Immature natural killer cell (primary cell): ENCODE data around the gene CD160. TPM values are rescaled to one million over a fixed set of nuclear protein-coding genes. Genes with fewer than 3 reads are reported as not detected.

Experiments
- DNase-seq, 3 donors: peaks; one replicate each; pipeline ENCODE4 v3.0.0; 2022; ENCODE audit warnings: mixed read lengths in 1 of 3
- H3K27ac Mint-ChIP-seq, 6 donors: one replicate each; pipeline ENCODE4 v1.8.0; 2020; ENCODE audit warnings: mixed read lengths in 6 of 6, mild to moderate bottlenecking in 5 of 6, inconsistent platforms in 4 of 6, moderate library complexity in 3 of 6
- H3K27me3 Mint-ChIP-seq, 3 donors: one replicate each; pipeline ENCODE4 v1.8.0; 2020 to 2021; ENCODE audit warnings: low read depth in 3 of 3, mild to moderate bottlenecking in 3 of 3, mixed read lengths in 3 of 3, moderate library complexity in 3 of 3, inconsistent platforms in 1 of 3
- H3K36me3 Mint-ChIP-seq, 3 donors: one replicate each; pipeline ENCODE4 v1.8.0; 2020; ENCODE audit warnings: mixed read lengths in 3 of 3, inconsistent platforms in 2 of 3, mild to moderate bottlenecking in 2 of 3
- H3K4me1 Mint-ChIP-seq, 2 donors: one replicate each; pipeline ENCODE4 v1.8.0; 2020; ENCODE audit warnings: inconsistent platforms in 2 of 2, mild to moderate bottlenecking in 2 of 2, mixed read lengths in 2 of 2, moderate library complexity in 1 of 2
- H3K4me3 Mint-ChIP-seq, 5 donors: one replicate each; pipeline ENCODE4 v1.8.0; 2020; ENCODE audit warnings: mild to moderate bottlenecking in 5 of 5, mixed read lengths in 5 of 5, inconsistent platforms in 3 of 5, moderate library complexity in 3 of 5
- H3K9me3 Mint-ChIP-seq, 6 donors: one replicate each; pipeline ENCODE4 v1.8.0; 2020; ENCODE audit warnings: mild to moderate bottlenecking in 6 of 6, mixed read lengths in 6 of 6, inconsistent platforms in 4 of 6, moderate library complexity in 3 of 6
- polyA plus RNA-seq, 3 donors: library from polyadenylated mRNA; unstranded; fragments of 300-500 nt; fragmentation: Illumina TruSeq; gene quantifications; one replicate each; pipeline ENCODE4 v1.2.3, GENCODE V29; 2021

CD160 gene
- polyA plus RNA-seq, 3 donors from 2014 or later: 382 to 493 (median 435) TPM

DNA sequence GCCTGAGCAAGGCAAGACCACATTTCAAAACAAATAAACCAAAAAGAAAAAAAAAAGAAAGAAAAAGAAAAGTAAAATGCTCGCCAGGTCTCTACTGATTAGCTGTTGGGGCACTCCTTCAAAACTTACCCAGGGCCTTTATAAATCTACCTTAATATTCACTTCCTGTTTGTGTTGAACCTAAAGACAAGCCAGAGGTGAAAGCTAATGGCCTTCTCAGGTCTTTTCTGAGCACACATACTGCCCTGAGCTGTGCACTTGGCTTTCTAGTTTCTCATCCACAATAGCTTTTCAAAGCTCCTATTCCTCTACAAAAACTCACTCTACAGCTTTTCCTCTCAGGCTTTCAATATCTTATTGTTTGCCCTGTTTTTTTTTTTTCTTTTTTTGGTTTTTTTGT lies 54.1 kb downstream of the CD160 start:
- Mint-ChIP-seq H3K9me3 (no peaks in the 10 kb centered on the region), H3K4me1 (peaks cover 18 to 26% of the 10 kb centered on the region in 2 donors), H3K4me3 (peak overlapping the region in 1 of 5 donors; percentile 4), H3K27ac (peak overlapping the region; percentile 58 to 90 (median 78)), H3K27me3 (no peaks in the 10 kb centered on the region), H3K36me3 (peaks cover 0 to 23% (median 9%) of the 10 kb centered on the region in 3 donors)
- no peak for DNase-seq

DNA sequence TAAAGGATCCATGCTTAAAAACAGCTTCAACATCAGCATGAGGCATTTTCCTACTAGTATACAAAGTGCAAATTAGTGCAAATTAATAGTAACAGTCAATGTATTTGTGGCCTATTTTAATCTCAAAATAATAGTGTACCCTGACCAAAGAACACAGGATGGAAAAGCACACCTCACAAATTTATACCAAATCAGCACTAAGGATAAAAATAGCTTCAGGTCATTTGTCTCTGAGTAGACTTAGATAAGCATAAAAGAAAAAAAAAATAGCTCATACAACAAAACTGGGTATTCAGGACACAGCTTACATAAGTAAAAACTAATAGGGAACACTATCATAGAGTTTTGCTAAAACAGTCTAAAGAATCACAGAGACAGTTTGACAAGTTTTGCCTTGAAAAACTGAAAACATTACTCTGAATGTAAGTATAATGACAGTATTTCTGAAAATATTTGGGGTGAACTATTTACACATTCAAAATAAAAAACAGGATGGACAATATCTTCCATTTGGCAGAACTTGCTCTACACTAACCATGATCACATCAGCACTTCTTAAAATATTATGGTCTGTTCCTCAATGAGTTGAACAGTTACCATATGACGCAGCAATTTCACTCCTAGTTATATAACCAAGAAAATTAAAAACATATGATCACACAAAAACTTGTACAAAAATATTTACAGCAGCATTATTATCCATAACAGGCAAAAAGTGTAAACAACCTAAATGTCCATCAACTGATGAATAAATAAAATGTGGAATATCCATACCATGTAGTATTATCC lies 58.3 kb downstream of the CD160 start:
- H3K27me3 Mint-ChIP-seq: peaks cover 0 to 2% (median 0%) of the 10 kb centered on the region in 3 donors
- no peak for DNase-seq
- peaks cover 0 to 15% (median 6%) of the 10 kb centered on the region in 3 donors for H3K36me3 Mint-ChIP-seq
- H3K9me3 Mint-ChIP-seq: no peaks in the 10 kb centered on the region
- peak overlapping the region in 5 of 6 donors; percentile 17 to 58 (median 35) for H3K27ac Mint-ChIP-seq
- H3K4me1 Mint-ChIP-seq: peaks cover 15 to 22% of the 10 kb centered on the region in 2 donors
- H3K4me3 Mint-ChIP-seq: no peak overlapping the region

DNA sequence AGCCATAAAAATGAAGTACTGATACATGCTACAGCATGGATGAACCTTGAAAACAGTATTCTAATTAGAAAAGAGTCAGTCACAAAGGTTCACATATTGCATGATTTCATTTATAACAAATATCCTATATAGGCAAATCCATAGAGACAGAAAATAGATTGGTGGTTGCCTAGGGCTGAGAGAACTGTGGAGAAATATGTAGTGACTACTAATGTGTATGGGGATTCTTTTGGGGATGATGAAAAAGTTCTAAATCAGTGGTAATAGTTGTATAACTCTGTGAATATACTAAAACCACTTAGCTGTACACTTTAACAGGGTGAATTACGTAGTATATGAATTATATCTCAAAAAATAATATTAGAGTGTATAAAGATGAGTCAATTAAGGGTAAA lies 58.8 kb downstream of the CD160 start:
- peak overlapping the region in 1 of 6 donors; percentile 35 for H3K27ac Mint-ChIP-seq
- H3K27me3 Mint-ChIP-seq: peaks cover 0 to 2% (median 0%) of the 10 kb centered on the region in 3 donors
- no peaks in the 10 kb centered on the region for H3K9me3 Mint-ChIP-seq
- H3K4me3 Mint-ChIP-seq: no peak overlapping the region
- peaks cover 14 to 16% of the 10 kb centered on the region in 2 donors for H3K4me1 Mint-ChIP-seq
- peaks cover 0 to 11% (median 3%) of the 10 kb centered on the region in 3 donors for H3K36me3 Mint-ChIP-seq
- DNase-seq: no peak

DNA sequence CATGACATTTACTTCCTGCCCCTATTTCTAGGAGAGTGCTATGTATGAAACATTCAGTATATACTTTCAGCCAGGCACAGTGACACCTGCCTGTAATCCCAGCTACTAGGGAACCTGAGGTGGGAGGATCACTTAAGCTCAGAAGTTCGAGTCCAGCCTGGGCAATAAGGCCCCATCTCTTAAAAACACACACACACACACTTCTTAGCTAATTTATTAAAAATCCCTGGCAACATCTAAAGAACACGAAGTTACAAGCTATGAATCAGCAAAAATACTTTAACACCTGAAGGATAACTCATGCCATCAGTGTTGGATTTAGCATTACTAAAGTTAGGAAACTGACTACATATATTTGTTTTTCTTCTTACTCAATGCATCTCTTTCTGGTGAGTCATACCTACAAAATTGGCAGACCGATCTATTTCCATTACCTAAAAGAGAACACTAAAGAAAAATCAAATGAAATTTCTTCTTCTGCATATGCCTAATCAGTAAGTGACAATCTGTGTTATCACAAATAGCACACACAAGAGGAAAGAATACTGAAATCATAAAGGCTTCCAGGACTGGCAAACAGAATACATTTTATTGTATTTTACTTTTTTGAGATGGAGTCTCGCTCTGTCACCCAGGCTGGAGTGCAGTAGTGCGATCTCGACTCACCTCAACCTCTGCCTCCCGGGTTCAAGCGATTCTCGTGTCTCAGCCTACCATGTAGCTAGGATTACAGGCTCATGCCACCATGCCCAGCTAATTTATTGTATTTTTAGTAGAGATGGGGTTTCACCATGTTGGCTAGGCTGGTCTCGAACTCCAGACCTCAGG lies 63.2 kb downstream of the CD160 start:
- Mint-ChIP-seq H3K27me3 (peaks cover 0 to 2% (median 0%) of the 10 kb centered on the region in 3 donors), H3K36me3 (peaks cover 0 to 21% (median 15%) of the 10 kb centered on the region in 3 donors), H3K27ac (peak overlapping the region in 2 of 6 donors; percentile 9), H3K4me1 (peaks cover 21 to 30% of the 10 kb centered on the region in 2 donors), H3K9me3 (no peaks in the 10 kb centered on the region), H3K4me3 (no peak overlapping the region)
- no peak for DNase-seq

DNA sequence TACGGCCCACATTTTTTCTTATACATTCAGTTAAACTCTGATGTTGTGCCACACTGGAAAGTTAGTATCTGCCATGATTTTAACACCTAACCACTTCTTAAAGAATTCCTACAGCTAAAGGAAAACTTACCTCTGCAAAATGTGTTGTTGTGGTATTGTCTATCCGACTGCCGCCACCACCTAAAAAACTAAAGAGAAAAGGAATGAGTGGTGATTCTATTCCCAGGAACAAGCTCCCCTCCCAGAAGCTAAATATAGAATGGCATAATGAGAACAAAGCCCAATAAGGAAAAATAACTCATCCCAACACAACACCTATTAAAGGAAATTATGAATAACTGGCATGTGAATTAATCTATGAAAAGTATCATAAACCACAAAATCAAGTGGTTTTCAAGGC lies 65.1 kb downstream of the CD160 start:
- peaks cover 21 to 39% of the 10 kb centered on the region in 2 donors for H3K4me1 Mint-ChIP-seq
- peaks cover 0 to 2% (median 0%) of the 10 kb centered on the region in 3 donors for H3K27me3 Mint-ChIP-seq
- peaks cover 0 to 30% (median 18%) of the 10 kb centered on the region in 3 donors for H3K36me3 Mint-ChIP-seq
- no peaks in the 10 kb centered on the region for H3K9me3 Mint-ChIP-seq
- DNase-seq: no peak
- H3K27ac Mint-ChIP-seq: peak overlapping the region in 2 of 6 donors; percentile 7 to 14
- no peak overlapping the region for H3K4me3 Mint-ChIP-seq

DNA sequence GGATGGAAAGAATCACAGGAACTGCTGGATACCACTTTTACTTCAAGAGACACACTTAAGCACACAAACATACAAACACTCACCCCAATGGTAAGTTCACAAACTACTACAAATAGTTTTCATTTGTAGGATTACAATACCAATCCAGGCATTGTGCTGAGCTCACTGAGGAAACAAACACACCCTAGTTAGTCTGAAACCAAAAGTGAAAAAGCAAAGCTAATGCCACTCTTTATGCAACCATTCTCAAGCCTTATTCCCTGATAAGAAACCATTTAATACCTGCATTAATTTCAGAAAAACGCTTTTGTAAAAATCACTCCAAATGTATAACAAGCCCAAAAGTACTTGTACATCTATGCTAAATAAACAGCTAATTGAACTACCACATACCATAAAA lies 66.2 kb downstream of the CD160 start:
- H3K36me3 Mint-ChIP-seq: peaks cover 0 to 30% (median 18%) of the 10 kb centered on the region in 3 donors
- H3K27ac Mint-ChIP-seq: peak overlapping the region in 3 of 6 donors; percentile 1 to 57 (median 41)
- no peak overlapping the region for H3K4me3 Mint-ChIP-seq
- DNase-seq: no peak
- H3K4me1 Mint-ChIP-seq: peaks cover 21 to 39% of the 10 kb centered on the region in 2 donors
- peaks cover 0 to 2% (median 0%) of the 10 kb centered on the region in 3 donors for H3K27me3 Mint-ChIP-seq
- no peaks in the 10 kb centered on the region for H3K9me3 Mint-ChIP-seq

DNA sequence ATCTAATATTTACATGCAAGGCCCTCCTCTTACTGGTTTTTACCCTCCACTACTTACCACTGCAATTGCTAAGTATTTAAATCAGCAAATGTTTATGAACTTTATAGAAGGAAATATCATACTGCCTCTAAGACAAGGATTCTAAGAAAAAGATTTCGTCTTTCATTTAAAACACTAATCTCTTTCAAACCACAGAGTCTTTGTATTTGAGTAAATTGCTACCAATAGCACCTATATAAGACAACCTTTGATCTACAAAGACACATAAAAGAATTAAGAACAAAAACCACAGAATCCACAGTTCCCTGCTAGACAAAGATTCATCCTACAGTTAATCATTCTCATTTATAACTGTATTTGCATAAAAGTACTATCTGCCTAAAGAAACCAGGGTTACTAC lies 67.0 kb downstream of the CD160 start:
- peak overlapping the region in 4 of 6 donors; percentile 1 to 57 (median 29) for H3K27ac Mint-ChIP-seq
- no peak overlapping the region for H3K4me3 Mint-ChIP-seq
- DNase-seq: no peak
- H3K9me3 Mint-ChIP-seq: no peaks in the 10 kb centered on the region
- H3K27me3 Mint-ChIP-seq: peaks cover 0 to 2% (median 0%) of the 10 kb centered on the region in 3 donors
- H3K36me3 Mint-ChIP-seq: peaks cover 0 to 30% (median 15%) of the 10 kb centered on the region in 3 donors
- peaks cover 21 to 39% of the 10 kb centered on the region in 2 donors for H3K4me1 Mint-ChIP-seq

DNA sequence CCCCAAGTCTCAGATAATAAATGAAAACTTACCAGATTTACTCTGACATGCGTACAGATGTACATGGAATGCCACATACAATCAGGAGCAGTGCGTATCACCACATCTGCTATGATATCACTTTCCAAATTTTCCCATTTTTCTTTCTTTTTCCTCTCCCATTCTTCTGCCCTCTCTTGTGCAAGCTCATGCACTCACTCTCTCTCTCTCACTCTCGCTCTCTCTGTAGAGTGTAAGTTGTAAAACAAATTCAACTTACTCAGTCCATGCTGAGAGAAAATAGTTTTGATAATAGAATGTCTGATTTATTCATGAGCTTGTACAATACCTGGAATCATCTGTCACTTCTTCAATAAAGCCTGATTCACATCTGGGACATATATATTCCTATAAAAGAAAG lies 69.3 kb downstream of the CD160 start:
- Mint-ChIP-seq H3K4me1 (peaks cover 22 to 52% of the 10 kb centered on the region in 2 donors), H3K4me3 (no peak overlapping the region), H3K27ac (peak overlapping the region in 1 of 6 donors; percentile 1), H3K36me3 (peaks cover 4 to 35% (median 12%) of the 10 kb centered on the region in 3 donors), H3K9me3 (no peaks in the 10 kb centered on the region), H3K27me3 (peaks cover 1 to 2% (median 2%) of the 10 kb centered on the region in 3 donors)
- no peak for DNase-seq

Other genes starting within 250 kb of the CD160 start
- gene GPR89A, start 111.5 kb upstream of the CD160 start, polyA plus RNA-seq: 10 to 100 TPM; 19.3 to 33.6 (median 28.0) TPM
- 1 to 10 TPM in 2 of 3 donors, not detected in 1; 1.5 to 2.5 TPM for gene PDZK1, start 12.1 kb upstream of the CD160 start, polyA plus RNA-seq
- 1 to 10 TPM; 4.7 to 9.4 (median 8.3) TPM for gene RNF115, start 104.6 kb downstream of the CD160 start, polyA plus RNA-seq
- 10 to 100 TPM; 34.5 to 56.4 (median 45.6) TPM for gene POLR3C, start 104.7 kb downstream of the CD160 start, polyA plus RNA-seq
- 1 to 10 TPM in 2 of 3 donors, not detected in 1; 3.8 to 4.1 TPM for gene NUDT17, start 126.1 kb downstream of the CD160 start, polyA plus RNA-seq
- gene PIAS3, start 139.6 kb downstream of the CD160 start, polyA plus RNA-seq: 10 to 100 TPM in 2 of 3 donors, 1 to 10 TPM in 1; 9.3 to 27.1 (median 10.5) TPM
- gene ANKRD35, start 166.4 kb downstream of the CD160 start, polyA plus RNA-seq: under 1 TPM; 0.40 to 0.93 (median 0.86) TPM
- not detected for gene ITGA10, start 190.6 kb downstream of the CD160 start, polyA plus RNA-seq
- gene PEX11B, start 199.2 kb downstream of the CD160 start, polyA plus RNA-seq: 10 to 100 TPM; 40.2 to 73.0 (median 56.9) TPM
- gene RBM8A, start 208.0 kb downstream of the CD160 start, polyA plus RNA-seq: 100 to 1,000 TPM; 175 to 256 (median 194) TPM
- 10 to 100 TPM; 17.9 to 28.0 (median 20.7) TPM for gene LIX1L, start 238.5 kb downstream of the CD160 start, polyA plus RNA-seq
- under 1 TPM in 2 of 3 donors, not detected in 1; 0.11 to 0.55 TPM for gene ANKRD34A, start 245.1 kb downstream of the CD160 start, polyA plus RNA-seq
- 100 to 1,000 TPM; 112 to 207 (median 119) TPM for gene POLR3GL, start 245.2 kb downstream of the CD160 start, polyA plus RNA-seq